SIG-M5 treated with dmso at 0.1 percent for 504 hours (cell line): ENCODE results near the gene AIF1L.

Experiments used
- DNase-seq: peaks from one replicate; lab custom pipeline; 2025; ENCODE audit not compliant: unreplicated experiment; lab: John Stamatoyannopoulos, UW

The AIF1L gene

DNA sequence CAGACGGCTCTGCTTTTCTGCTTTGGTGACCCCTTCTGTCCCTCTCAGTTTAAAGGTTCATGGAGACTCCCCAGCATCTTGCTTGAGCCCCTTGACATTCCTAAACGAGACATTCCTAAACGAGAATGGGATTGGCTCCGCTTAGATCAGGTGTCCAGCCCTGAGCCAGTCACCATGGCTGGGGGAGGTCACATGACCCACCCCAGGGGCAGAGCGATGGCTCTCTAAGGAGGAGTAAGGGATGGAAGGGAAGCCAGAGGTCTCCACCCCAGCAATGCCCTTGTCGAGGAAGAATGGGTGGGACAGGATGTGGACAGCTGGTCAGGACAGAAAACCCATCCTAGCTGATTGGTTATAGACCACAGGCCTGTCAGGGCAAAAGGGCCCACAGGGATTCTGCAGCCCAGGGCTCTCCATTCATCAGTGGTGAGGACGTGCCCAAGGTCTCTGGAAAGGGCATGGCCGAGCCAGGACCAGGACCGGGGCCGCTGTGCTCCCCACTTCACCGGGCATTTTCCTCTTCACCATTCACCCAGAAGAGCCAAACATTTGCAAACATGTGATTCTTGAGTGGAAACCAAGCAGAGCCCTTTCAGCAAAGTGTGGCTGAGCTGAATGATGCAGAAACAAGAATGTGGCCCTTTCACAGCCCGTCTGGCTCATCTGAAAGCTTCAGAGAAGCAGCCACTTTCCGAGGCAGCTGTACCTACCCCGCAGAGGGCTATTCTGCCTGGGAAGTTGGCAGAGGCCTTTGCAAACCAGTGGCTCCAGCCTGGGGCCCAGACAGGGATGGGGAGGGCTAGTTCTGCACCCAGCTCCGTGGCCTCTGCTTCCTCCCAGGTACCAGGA, 19.8 kb upstream of the AIF1L start:
- DNase-seq, result no peak

DNA sequence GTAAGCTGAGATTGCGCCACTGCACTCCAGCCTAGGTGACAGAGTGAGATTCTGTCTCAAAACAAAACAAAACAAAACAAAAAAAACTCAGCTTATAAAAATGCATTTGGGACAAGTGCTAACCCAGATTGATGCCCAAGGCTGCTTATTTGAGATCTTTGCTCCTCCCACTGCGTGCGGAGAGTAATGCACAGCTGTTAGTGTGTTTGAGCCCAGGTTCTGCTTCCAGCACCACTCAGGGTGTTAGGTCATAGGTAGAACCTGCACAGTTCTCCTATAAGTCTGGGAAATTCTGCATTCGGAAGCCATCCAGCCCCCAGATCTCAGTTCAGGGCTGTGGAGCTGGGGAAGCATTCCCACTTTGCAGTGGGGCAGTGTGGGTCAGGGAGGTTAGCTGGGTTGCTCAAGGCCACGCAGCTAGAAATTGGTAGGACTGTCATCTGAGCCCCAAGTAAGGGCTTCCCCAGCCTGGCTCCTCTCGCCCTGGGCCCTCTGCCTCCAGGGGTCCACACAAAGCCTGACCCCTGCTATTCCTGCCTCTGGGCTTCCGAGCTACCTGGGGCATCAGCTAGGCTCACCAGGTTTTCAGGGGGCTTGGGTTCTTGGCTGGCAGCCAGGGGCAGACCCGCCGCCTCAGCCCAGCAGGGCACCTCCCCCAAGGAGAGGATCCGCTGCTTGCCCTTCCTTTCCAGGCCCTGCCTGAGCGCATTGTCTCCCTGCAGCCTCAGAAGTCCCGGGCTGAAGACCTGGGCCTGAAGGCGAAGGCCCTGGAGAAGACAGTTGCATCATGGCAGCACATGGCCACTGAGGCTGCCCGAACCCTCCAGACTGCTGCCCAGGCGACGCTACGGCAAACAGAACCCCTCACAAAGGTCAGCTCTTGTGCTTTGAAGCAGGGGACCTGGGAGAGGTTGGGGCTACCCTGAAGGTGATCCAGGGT, 17.6 kb upstream of the AIF1L start:
- no peak for DNase-seq

DNA sequence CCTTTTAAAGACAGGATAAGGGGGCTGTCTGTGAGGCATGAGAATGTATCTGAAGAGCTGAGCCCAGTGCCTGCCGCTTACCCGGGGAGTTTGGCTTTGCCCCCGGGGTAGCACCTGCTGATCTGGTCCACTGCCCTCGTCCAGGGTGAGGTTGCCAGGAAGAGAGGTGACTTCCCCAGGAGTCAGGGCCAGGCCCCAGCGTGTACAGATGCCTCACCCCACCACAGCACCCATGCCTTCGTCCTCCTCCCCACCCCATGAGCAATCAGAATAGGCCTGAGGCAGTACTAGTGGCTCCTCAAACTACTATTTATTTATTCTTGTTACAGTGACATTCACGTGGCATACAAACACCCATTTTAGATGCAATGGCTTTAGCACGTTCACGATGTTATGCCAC, 15.7 kb upstream of the AIF1L start:
- no peak for DNase-seq

- DNase-seq, result no peak
Observed at GRCh38 chr9:131081868-131082267, 14.5 kb upstream of the AIF1L start.

GRCh38 chr9:131082774-131083512, 13.4 kb upstream of the AIF1L start:
- DNase-seq, result no peak

GRCh38 chr9:131084661-131085369, 11.5 kb upstream of the AIF1L start:
- no peak for DNase-seq

DNA sequence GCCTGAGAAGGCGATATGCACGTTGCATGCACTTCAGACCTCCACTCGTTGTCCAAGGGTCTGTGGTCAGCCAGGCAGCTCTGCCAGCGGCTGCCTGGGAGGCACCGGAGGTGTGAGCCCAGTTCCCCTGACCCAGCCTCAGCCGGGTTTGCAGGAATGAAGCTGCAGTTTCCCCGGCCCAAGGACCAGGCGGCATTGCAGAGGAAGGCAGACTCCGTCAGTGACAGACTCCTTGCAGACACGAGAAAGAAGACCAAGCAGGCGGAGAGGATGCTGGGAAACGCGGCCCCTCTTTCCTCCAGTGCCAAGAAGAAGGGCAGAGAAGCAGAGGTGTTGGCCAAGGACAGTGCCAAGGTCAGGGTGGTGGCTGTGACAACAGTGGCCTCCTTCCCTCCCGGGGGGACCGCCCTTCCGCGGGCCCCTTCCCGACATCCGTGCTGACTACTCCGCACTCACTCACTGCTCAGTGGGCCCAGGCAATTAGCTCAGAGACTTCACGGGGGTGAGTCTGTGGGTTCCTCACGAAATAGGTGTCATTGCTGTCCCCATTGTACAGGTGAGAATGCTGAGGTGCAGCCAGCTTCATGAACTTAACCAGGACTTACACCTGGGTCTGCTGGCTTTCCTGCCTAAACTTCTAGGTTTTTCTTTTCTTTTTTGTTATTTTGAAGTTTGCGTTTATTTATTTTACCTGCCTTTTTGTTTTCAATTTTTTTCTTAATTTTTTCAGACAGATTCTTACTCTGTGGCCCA, 10.8 kb upstream of the AIF1L start:
- DNase-seq, result no peak

GRCh38 chr9:131087354-131087893, 8.9 kb upstream of the AIF1L start:
- no peak for DNase-seq

DNA sequence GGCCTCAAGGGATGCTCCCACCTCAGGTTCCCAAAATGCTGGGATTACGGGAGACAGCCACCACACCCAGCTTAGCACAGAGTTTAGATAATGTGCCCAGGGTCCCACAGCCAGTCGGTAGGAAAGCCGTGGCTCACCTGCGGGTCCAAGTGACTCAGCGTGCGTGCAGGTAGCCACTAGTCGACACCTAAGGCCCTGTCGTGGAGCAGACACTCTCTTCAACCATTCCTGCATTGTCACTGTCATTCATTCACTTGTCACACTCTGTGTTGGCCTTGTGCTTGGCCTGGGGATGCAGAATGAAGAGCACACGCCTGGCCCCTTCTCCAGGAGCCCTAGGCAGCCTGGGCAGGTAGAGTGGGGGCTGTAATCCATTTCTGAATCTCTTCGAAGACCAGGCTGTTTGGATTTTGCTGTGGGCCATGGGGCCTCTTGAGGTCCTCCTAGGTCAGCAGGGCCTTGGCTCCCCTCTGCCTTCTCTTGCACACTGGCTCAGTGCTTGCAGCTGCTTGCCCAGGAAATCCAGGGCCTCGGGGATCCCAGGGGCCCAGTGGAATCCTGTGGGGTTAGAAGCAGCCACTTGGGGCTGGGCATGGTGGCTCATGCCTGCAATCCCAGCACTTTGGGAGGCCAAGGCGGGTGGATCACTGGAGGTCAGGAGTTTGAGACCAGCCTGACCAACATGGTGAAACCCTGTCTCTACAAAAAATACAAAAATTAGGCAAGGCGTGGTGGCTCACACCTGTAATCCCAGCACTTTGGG, 6.1 kb upstream of the AIF1L start:
- no peak for DNase-seq

DNA sequence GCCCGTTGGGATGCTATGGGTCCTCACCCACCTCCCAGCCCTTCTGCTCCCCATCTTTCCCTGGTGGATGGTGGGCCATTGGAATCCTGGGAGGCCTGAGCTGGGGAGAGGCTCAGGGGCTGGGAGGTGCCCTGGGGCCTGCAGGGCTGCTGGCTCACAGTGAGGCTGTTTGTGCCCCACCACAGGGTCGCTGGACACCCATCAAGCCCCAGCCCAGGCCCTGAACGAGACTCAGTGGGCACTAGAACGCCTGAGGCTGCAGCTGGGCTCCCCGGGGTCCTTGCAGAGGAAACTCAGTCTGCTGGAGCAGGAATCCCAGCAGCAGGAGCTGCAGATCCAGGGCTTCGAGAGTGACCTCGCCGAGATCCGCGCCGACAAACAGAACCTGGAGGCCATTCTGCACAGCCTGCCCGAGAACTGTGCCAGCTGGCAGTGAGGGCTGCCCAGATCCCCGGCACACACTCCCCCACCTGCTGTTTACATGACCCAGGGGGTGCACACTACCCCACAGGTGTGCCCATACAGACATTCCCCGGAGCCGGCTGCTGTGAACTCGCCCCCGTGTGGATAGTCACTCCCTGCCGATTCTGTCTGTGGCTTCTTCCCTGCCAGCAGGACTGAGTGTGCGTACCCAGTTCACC, 4.9 kb upstream of the AIF1L start:
- no peak for DNase-seq

DNA sequence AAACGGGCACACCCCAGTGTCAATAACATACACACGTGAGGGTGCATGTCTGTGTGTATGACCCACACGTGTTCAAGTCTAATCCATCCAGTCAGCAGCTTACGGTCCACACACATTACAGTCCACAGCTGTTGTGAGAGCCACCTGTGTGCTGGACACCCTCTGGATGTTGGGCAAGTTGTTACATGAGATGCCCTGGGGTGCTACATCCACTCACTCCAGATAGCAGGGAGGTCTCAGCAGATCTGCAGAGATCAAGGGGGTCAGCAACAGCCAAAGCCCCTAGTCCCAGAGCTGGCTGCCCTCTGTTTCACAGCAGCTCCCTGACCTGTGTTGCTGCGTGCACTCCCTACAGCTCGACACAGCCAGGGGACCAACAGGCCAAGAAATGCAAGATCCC, 4.3 kb upstream of the AIF1L start:
- DNase-seq, result no peak

DNA sequence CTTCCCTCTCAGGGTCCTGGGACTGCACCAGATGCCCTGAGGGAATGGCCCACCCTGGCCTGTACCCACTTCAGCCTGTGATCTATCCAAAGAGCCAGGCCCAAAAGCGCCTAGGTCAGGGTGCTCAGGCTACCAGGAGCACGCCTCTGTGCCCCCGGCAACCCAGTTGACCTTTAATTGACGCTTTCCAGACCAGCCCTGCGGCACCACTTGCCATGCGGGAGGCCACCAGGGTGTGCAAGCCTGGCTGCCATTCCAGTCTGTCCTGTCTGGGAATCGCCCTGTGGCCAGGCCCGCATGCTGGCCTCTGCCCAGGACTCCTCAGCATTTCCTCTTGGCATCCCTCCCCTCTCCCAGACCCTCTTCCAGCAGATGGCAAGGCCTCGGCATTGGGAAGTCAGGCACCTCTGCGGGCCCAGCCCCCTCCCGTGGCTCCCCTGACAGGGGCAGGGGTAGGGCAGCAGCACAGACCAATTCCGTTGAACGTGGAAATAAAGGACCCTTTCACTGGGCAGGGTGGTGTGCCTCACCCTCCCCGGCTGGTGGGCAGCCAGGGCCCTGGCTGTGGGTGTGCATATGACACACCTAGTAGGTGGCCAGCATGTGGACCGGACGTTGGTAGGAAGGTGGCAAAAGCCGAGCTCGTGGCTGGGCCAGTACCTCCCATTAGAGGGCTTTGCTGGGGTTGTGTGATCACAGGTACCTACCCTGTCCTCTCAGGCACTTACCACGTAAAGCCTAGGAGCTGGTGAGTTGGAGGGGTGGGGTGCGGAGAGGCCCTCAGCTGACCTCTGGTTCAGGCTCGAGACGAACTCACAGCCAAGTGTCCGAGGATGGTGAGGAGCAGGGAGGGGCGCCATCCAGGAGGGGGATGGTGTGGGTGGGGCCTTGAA, 3.5 kb upstream of the AIF1L start:
- DNase-seq, result no peak

DNA sequence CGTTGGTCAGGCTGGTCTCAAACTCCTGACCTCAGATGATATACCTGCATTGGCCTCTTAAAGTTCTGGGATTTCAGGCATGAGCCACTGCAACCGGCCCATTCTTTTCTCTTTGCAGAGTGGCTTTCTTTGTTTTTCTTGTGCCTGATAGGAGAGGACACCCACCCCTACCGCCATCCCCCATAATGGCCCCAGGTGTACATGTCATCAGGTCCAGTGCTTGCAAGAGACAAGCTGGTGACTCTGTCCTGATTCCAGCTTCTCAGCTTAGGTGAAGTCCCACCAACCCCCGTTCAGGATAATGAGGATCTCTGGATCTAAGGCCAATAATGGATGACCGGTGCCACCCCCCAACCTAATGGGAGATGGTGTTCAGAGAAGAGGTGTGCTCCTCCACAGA, 2.3 kb upstream of the AIF1L start:
- DNase-seq, result no peak

DNA sequence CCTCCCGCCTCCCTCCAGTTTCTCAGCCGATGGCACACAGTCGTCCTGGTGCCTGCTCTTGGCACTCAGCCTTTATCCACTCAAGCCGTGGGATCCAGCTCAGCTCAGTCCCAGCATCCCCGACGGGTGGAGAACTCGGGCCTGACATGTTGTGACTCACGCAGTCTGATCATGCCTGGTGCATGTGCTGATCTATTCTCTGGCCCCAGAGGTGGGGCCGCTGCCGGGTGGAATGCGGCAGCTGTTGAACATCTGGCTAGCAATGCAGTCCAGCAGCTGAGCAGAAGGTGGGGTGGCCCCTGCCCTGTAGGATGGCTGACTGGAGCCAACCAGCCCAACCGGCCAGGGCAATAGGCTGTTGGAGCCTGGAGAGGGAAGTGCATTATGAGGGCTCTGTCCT, 1.7 kb upstream of the AIF1L start:
- no peak for DNase-seq

DNA sequence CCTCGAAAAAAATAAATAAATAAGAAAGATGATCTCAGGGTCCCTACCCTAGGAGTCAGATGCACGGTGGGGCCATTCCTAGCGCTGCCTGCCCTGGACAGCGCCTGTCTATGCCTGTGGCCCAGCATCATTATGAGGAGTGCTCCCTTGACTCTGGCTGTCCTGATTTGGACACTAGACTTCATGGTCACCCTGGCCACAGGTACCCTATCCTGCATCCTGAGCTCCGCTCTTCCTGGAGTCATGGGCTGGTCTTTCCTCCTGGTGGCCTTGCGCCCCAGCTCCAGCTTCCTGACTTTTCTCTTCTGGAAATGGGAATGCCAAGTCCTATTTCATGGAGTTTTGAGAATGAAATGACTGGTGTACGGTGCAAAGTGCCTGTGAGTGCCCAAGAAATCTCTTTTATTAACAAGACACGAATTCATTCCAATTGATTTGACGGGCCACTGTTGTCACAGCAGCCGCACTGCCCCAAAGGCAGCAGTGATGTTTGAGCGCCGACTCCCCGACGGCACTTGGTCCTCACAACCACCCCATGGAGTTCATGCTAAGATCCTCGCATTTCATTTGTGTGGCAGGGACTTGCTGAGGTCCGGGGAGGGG, 564 bp upstream of the AIF1L start:
- no peak for DNase-seq

DNA sequence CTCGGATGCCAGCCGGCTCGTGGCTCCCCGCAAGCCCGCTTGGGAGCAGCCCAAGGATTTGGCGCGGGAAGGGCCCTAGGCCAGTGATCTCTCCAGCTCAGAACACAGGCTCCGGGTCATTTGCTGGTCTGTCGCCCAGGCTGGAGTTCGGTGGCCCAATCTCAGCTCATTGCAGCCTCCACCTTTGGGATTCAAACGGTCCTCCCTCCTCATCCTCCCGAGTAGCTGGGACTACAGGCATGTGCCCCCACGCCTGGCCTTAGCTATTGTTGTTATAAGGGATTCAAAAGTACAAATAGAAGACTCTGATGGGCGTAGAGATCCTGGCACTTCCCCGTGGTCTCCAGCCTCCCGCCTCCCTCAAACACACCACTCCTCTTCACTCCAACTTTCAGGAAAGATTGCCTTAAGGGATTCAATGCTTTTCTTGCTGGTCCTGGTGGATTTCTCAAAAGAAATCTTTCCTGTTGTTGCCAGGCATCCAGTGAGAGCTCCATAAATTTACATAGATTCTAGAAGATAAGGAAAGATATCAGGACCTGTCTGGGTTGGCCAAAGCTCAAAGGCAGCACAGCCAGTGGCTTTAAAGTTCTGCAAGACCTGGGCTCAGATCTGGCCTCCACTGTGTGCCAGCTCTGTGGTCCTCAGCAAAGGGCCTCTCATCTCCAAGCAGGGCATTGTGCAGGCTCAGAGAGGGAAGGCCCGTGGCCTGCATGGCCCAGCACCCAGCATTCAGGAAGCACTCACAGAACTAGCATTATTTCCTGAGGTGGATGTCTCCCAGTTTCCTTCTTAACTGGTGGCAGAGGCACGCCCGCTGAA, 1.0 kb downstream of the AIF1L start:
- no peak for DNase-seq
